CD14-positive monocyte (primary cell): Measurements from ENCODE around the gene RPL36A. TPM values are rescaled to one million over a fixed set of nuclear protein-coding genes. Genes with fewer than 3 reads are reported as not detected.
A peak's percentile ranks its signal among the peaks of the same experiment; 100 is the strongest.

Experiments
- DNase-seq, 3 donors: peaks; one replicate each; pipeline ENCODE4 v3.0.0-alpha.2; 2011 to 2022
- H2AFZ ChIP-seq: 2 replicates; pipeline ENCODE4 v1.6.0; 2012; ENCODE audit warnings: mild to moderate bottlenecking, low read depth, low read length, inconsistent platforms; ENCODE audit not compliant: insufficient read depth, poor library complexity, severe bottlenecking
- H3K27ac ChIP-seq, 2 donors: 1 replicate in 1 of 2; 2 replicates in 1 of 2; pipeline ENCODE4 v1.5.1; 2012 to 2013; ENCODE audit warnings: low read length in 2 of 2, control low read depth in 1 of 2, inconsistent platforms in 1 of 2, low read depth in 1 of 2, mild to moderate bottlenecking in 1 of 2
- H3K27me3 ChIP-seq, 2 donors: one replicate each; pipeline versions ENCODE4 v1.6.0 to v1.6.1; 2011 to 2013; ENCODE audit warnings: low read length in 2 of 2; ENCODE audit not compliant: control insufficient read depth in 2 of 2, insufficient read depth in 2 of 2
- H3K36me3 ChIP-seq, 2 donors: replicated peaks in 1 of 2; 1 replicate in 1 of 2; 2 replicates in 1 of 2; pipeline versions ENCODE4 v1.5.1 to v1.6.1; 2012 to 2013; ENCODE audit warnings: low read length in 2 of 2, control low read depth in 1 of 2, inconsistent platforms in 1 of 2, mild to moderate bottlenecking in 1 of 2; ENCODE audit not compliant: insufficient read depth in 2 of 2, control insufficient read depth in 1 of 2
- H3K4me1 ChIP-seq, 2 donors: 1 replicate in 1 of 2; 2 replicates in 1 of 2; pipeline versions ENCODE4 v1.5.1 to v1.6.1; 2012 to 2013; ENCODE audit warnings: low read length in 2 of 2, control low read depth in 1 of 2, inconsistent platforms in 1 of 2, mild to moderate bottlenecking in 1 of 2, moderate library complexity in 1 of 2; ENCODE audit not compliant: insufficient read depth in 2 of 2, control insufficient read depth in 1 of 2
- H3K4me2 ChIP-seq: replicated peaks from 2 replicates; pipeline ENCODE3; 2012; ENCODE audit warnings: low read length, moderate library complexity, mild to moderate bottlenecking; ENCODE audit not compliant: poor library complexity, severe bottlenecking; ENCODE audit errors: extremely low read depth
- H3K4me3 ChIP-seq, 3 experiments: fragments of 200-600 bp in 1 of 3; sonication (generic) in 1 of 3; replicated peaks in 1 of 3; 1 replicate in 2 of 3; 2 replicates in 1 of 3; pipeline ENCODE4 v1.5.1; 2011 to 2013; ENCODE audit warnings: low read length in 3 of 3, mild to moderate bottlenecking in 3 of 3, control low read depth in 2 of 3, low read depth in 2 of 3, inconsistent platforms in 1 of 3, moderate library complexity in 1 of 3
- H3K79me2 ChIP-seq: 2 replicates; pipeline ENCODE4 v1.6.0; 2012; ENCODE audit warnings: mild to moderate bottlenecking, control low read depth, inconsistent platforms, low read length, moderate library complexity; ENCODE audit not compliant: insufficient read depth
- H3K9ac ChIP-seq: 2 replicates; pipeline ENCODE4 v1.6.0; 2017; ENCODE audit warnings: low read length, mild to moderate bottlenecking; ENCODE audit not compliant: insufficient read depth, poor library complexity, severe bottlenecking
- H3K9me3 ChIP-seq, 2 donors: replicated peaks in 1 of 2; 1 replicate in 1 of 2; 2 replicates in 1 of 2; pipeline versions ENCODE4 v1.5.1 to v1.6.1; 2012 to 2013; ENCODE audit warnings: low read length in 2 of 2, control low read depth in 1 of 2; ENCODE audit not compliant: control insufficient read depth in 1 of 2, insufficient read depth in 1 of 2
- H4K20me1 ChIP-seq: 2 replicates; pipeline ENCODE4 v1.6.0; 2012; ENCODE audit warnings: mild to moderate bottlenecking, low read length, control low read depth, moderate library complexity; ENCODE audit not compliant: insufficient read depth
- H3K27ac Mint-ChIP-seq, 7 donors: one replicate each; pipeline ENCODE4 v1.8.0; 2020; ENCODE audit warnings: mild to moderate bottlenecking in 7 of 7, mixed read lengths in 7 of 7, moderate library complexity in 6 of 7, inconsistent platforms in 2 of 7
- H3K27me3 Mint-ChIP-seq, 3 donors: one replicate each; pipeline ENCODE4 v1.8.0; 2021 to 2022; ENCODE audit warnings: low read depth in 3 of 3, mild to moderate bottlenecking in 3 of 3, mixed read lengths in 3 of 3, moderate library complexity in 3 of 3, inconsistent platforms in 1 of 3
- H3K36me3 Mint-ChIP-seq, 2 donors: one replicate each; pipeline ENCODE4 v1.8.0; 2020; ENCODE audit warnings: mixed read lengths in 2 of 2, inconsistent platforms in 1 of 2, mild to moderate bottlenecking in 1 of 2
- H3K4me1 Mint-ChIP-seq: one replicate; pipeline ENCODE4 v1.8.0; 2020; ENCODE audit warnings: mild to moderate bottlenecking, mixed read lengths
- H3K4me3 Mint-ChIP-seq, 2 donors: one replicate each; pipeline ENCODE4 v1.8.0; 2020; ENCODE audit warnings: mild to moderate bottlenecking in 2 of 2, mixed read lengths in 2 of 2, moderate library complexity in 1 of 2
- H3K9me3 Mint-ChIP-seq, 7 donors: one replicate each; pipeline ENCODE4 v1.8.0; 2020 to 2022; ENCODE audit warnings: mixed read lengths in 7 of 7, mild to moderate bottlenecking in 6 of 7, moderate library complexity in 6 of 7, inconsistent platforms in 2 of 7
- CTCF ChIP-seq: fragments of 200-600 bp; IDR thresholded peaks from one replicate; pipeline ENCODE4 v1.8.0; 2022; ENCODE audit warnings: antibody characterized with exemption, mild to moderate bottlenecking
- whole genome bisulfite sequencing: methylation state at CpG from one replicate; pipeline ENCODE4 v1.1.5; 2013; ENCODE audit warnings: missing lambda C conversion rate; ENCODE audit not compliant: insufficient coverage; 5-methylcytosine and 5-hydroxymethylcytosine counted together
- intact Hi-C, 2 donors: fragments of 100-400 bp; cut with micrococcal nuclease; formaldehyde crosslinking; loops; one replicate each; pipeline versions ENCODE4 v1.15.0 to v1.15.1; 2023
- polyA plus RNA-seq, 3 donors: library from polyadenylated mRNA; depleted of rRNA in 1 of 3; unstranded in 2 of 3; stranded (reverse) in 1 of 3; fragments of 300-500 nt in 2 of 3; fragments of >200 nt in 1 of 3; fragmentation: Illumina TruSeq in 2 of 3; gene quantifications; 1 replicate in 2 of 3; 2 replicates in 1 of 3; pipeline ENCODE4 v1.2.3, GENCODE V29; 2012 to 2021

Gene RPL36A
- polyA plus RNA-seq, 3 donors = 833 to 2,390 (median 875) TPM

GRCh38 chrX:101407167-101407747 lies 16.4 kb downstream of the RPL36A start:
- H3K9ac ChIP-seq = peak overlapping the region; percentile 66
- no peaks in the 10 kb centered on the region for H3K27me3 ChIP-seq
- peak overlapping the region; percentile 65 to 89 (median 84) for H3K4me3 ChIP-seq
- Mint-ChIP-seq H3K9me3 (peaks cover 0 to 11% (median 3%) of the 10 kb centered on the region in 7 donors), H3K36me3 (peaks cover 9 to 14% of the 10 kb centered on the region in 2 donors), H3K4me3 (peak overlapping the region; percentile 97 to 98), H3K27me3 (peaks cover 0 to 2% (median 0%) of the 10 kb centered on the region in 3 donors), H3K4me1 (peaks cover 28% of the 10 kb centered on the region), H3K27ac (peak overlapping the region; percentile 96 to 99 (median 99))
- peak overlapping the region; percentile 56 for H2AFZ ChIP-seq
- no peaks in the 10 kb centered on the region for H3K9me3 ChIP-seq
- H3K4me1 ChIP-seq = peaks cover 33 to 45% of the 10 kb centered on the region in 2 donors
- peaks cover 80% of the 10 kb centered on the region for H3K79me2 ChIP-seq
- 0% methylated on average over 5 of the region's 15 CpGs for WGBS
- peak overlapping the region; percentile 93 to 99 for H3K27ac ChIP-seq
- peak in 2 of 3 donors; percentile 25 to 39 for DNase-seq
- peaks cover 0 to 7% of the 10 kb centered on the region in 2 donors for H3K36me3 ChIP-seq
- no peak for TF ChIP-seq CTCF
- peak overlapping the region; percentile 80 for H3K4me2 ChIP-seq
- intact Hi-C loops = loop anchor here in 1 of 2 donors (2.0 to 10.0 kb wide), 2 partner anchors 14 to 528 kb away; partner anchors contain the start of gene ZMAT1
- no peaks in the 10 kb centered on the region for H4K20me1 ChIP-seq

- TF ChIP-seq CTCF = no peak
- no peaks in the 10 kb centered on the region for H3K9me3 ChIP-seq
- H3K4me1 Mint-ChIP-seq = peaks cover 29% of the 10 kb centered on the region
- peaks cover 4 to 14% of the 10 kb centered on the region in 2 donors for H3K36me3 ChIP-seq
- H3K27me3 ChIP-seq = no peaks in the 10 kb centered on the region
- H3K27ac ChIP-seq = peak within 1 kb of the TSS; percentile 93 to 99
- peak within 1 kb of the TSS; percentile 56 for H2AFZ ChIP-seq
- peak within 1 kb of the TSS; percentile 96 to 99 (median 99) for H3K27ac Mint-ChIP-seq
- H3K9ac ChIP-seq = peak within 1 kb of the TSS; percentile 73
- H3K9me3 Mint-ChIP-seq = peaks cover 0 to 11% (median 3%) of the 10 kb centered on the region in 7 donors
- H3K4me2 ChIP-seq = peak within 1 kb of the TSS; percentile 80
- peaks cover 15 to 19% of the 10 kb centered on the region in 2 donors for H3K36me3 Mint-ChIP-seq
- 0% methylated on average over 15 of the region's 47 CpGs for WGBS
- no peaks in the 10 kb centered on the region for H4K20me1 ChIP-seq
- peak within 1 kb of the TSS; percentile 84 to 96 (median 89) for H3K4me3 ChIP-seq
- peak; percentile 96 to 98 (median 96) for DNase-seq
- H3K27me3 Mint-ChIP-seq = no peaks in the 10 kb centered on the region
- intact Hi-C loops = loop anchor here in 1 of 2 donors (2.0 to 10.0 kb wide), 2 partner anchors 15 to 527 kb away; partner anchors contain the start of gene ZMAT1
- H3K4me3 Mint-ChIP-seq = peak within 1 kb of the TSS; percentile 97 to 98
- H3K79me2 ChIP-seq = peaks cover 87% of the 10 kb centered on the region
- H3K4me1 ChIP-seq = peaks cover 32 to 45% of the 10 kb centered on the region in 2 donors
Observed at GRCh38 chrX:101407748-101408531, 17.1 kb downstream of the RPL36A start, which contains the start of the genes GLA and HNRNPH2. GLA (minus strand) TSS chrX:101407925; CDS start chrX:101407903, 22 bp downstream. HNRNPH2 (plus strand) TSS chrX:101408222; CDS start chrX:101411989, 3,767 bp downstream.
